A549 (cell line): ENCODE measurements around the gene NCCRP1. TPM values are rescaled to one million over a fixed set of nuclear protein-coding genes. Genes with fewer than 3 reads are reported as not detected.

Experiments used
- ATAC-seq, 2 experiments: fragments of 200-7000 bp in 1 of 2; fragments of >200 bp in 1 of 2; cut with Nextera tagmentation in 1 of 2; cut with Tn5 transposase in 1 of 2; 3 replicates each; pipeline versions ENCODE4 v1.8.0 to v1.9.1; 2018 to 2020; ENCODE audit warnings: mild to moderate bottlenecking in 1 of 2, moderate library complexity in 1 of 2
- CTCF ChIA-PET: fragments of 300-600 bp; sonication (Branson Sonifier 250); formaldehyde crosslinking; extraction: SDS; loops from one replicate; lab custom pipeline; 2021; ENCODE audit warnings: antibody characterized with exemption, inconsistent platforms; lab: Yijun Ruan, JAX
- POLR2A ChIA-PET: fragments of 350-600 bp; formaldehyde crosslinking; extraction: SDS; loops from one replicate; lab custom pipeline; 2021; ENCODE audit warnings: antibody characterized with exemption, inconsistent platforms; lab: Yijun Ruan, JAX
- DNase-seq, 2 experiments: peaks; one replicate each; pipeline versions ENCODE4 v3.0.0 to v3.0.0-alpha.2; 2011 to 2016; ENCODE audit warnings: low read depth in 1 of 2, low spot score in 1 of 2
- FAIRE-seq: peaks from 2 replicates; lab custom pipeline; 2011; peaks lifted over from hg19 to GRCh38; lab: Jason Lieb, UNC
- H3K27ac ChIP-seq, 2 experiments: fragments of >200 bp; sonication (Bioruptor Twin); formaldehyde crosslinking; 3 replicates each; pipeline ENCODE4 v1.5.1; 2016 to 2017
- H3K4me1 ChIP-seq: fragments of >200 bp; sonication (Bioruptor Twin); formaldehyde crosslinking; 3 replicates; pipeline ENCODE4 v1.6.1; 2016
- H3K4me2 ChIP-seq: fragments of >200 bp; sonication (Bioruptor Twin); formaldehyde crosslinking; 3 replicates; pipeline ENCODE4 v1.6.1; 2016
- H3K4me3 ChIP-seq: fragments of >200 bp; sonication (Bioruptor Twin); formaldehyde crosslinking; 3 replicates; pipeline ENCODE4 v1.5.1; 2016
- H3K9me3 ChIP-seq: fragments of >200 bp; sonication (Bioruptor Twin); formaldehyde crosslinking; 3 replicates; pipeline ENCODE4 v1.6.1; 2016
- BHLHE40 ChIP-seq: IDR thresholded peaks from 2 replicates; pipeline ENCODE4 v1.6.1; 2012; ENCODE audit warnings: low read depth, low read length, inconsistent platforms
- CBX2 ChIP-seq: fragments of 200-600 bp; sonication (generic); IDR thresholded peaks from 2 replicates; pipeline ENCODE4 v1.6.1; 2016; ENCODE audit warnings: low read depth, mild to moderate bottlenecking, borderline replicate concordance
- CEBPB ChIP-seq, 2 experiments: fragments of >200 bp in 1 of 2; sonication (Bioruptor Twin) in 1 of 2; formaldehyde crosslinking in 1 of 2; IDR thresholded peaks; 2 replicates each; pipeline ENCODE4 v1.6.1; 2012 to 2016
- EHF ChIP-seq: fragments of 250-450 bp; sonication (Bioruptor Pico); IDR thresholded peaks from 2 replicates; pipeline ENCODE4 v1.5.0; 2020; ENCODE audit warnings: mild to moderate bottlenecking
- EHMT2 ChIP-seq: fragments of 200-600 bp; sonication (generic); IDR thresholded peaks from 2 replicates; pipeline ENCODE4 v1.6.1; 2016; ENCODE audit warnings: antibody characterized with exemption, low read depth, mild to moderate bottlenecking, moderate library complexity
- ESRRA ChIP-seq: fragments of 150-350 bp; IDR thresholded peaks from 2 replicates; pipeline ENCODE4 v1.6.1; 2014; ENCODE audit warnings: mild to moderate bottlenecking, low read length, borderline replicate concordance
- FOSB ChIP-seq: fragments of 250-450 bp; sonication (Bioruptor Pico); IDR thresholded peaks from 2 replicates; pipeline ENCODE4 v1.5.0; 2020; ENCODE audit warnings: mild to moderate bottlenecking, moderate library complexity
- FOSL2 ChIP-seq, 2 experiments: fragments of 450-650 bp in 1 of 2; fragments of >200 bp in 1 of 2; sonication (Bioruptor Twin) in 1 of 2; formaldehyde crosslinking; IDR thresholded peaks; 2 replicates each; pipeline versions ENCODE4 v1.5.0 to v1.6.1; 2016 to 2020; ENCODE audit warnings: mild to moderate bottlenecking in 1 of 2, moderate library complexity in 1 of 2
- FOXS1 ChIP-seq: fragments of 250-450 bp; sonication (Bioruptor Pico); IDR thresholded peaks from 2 replicates; pipeline ENCODE4 v1.5.0; 2020; ENCODE audit warnings: mild to moderate bottlenecking, moderate library complexity
- HDAC2 ChIP-seq: fragments of 200-600 bp; sonication (generic); IDR thresholded peaks from 2 replicates; pipeline ENCODE4 v1.6.1; 2016
- HEYL ChIP-seq: fragments of 250-450 bp; sonication (Bioruptor Pico); IDR thresholded peaks from 2 replicates; pipeline ENCODE4 v1.8.0; 2021; ENCODE audit warnings: mild to moderate bottlenecking, moderate library complexity
- HOXA7 ChIP-seq: fragments of 250-450 bp; sonication (Bioruptor Pico); IDR thresholded peaks from 2 replicates; pipeline ENCODE4 v1.5.0; 2020; ENCODE audit warnings: mild to moderate bottlenecking, moderate library complexity
- HOXB13 ChIP-seq: fragments of 250-450 bp; sonication (Bioruptor Pico); IDR thresholded peaks from 2 replicates; pipeline ENCODE4 v1.5.0; 2020; ENCODE audit warnings: low read depth, mild to moderate bottlenecking, moderate library complexity
- MAZ ChIP-seq: fragments of 150-350 bp; IDR thresholded peaks from 2 replicates; pipeline ENCODE4 v1.6.1; 2014; ENCODE audit warnings: antibody characterized with exemption, low read depth, low read length, borderline replicate concordance
- NFE2L2 ChIP-seq: fragments of 150-350 bp; conservative IDR thresholded peaks from 2 replicates; pipeline ENCODE4 v1.6.1; 2014; ENCODE audit warnings: low read length
- NR3C1 ChIP-seq: fragments of >200 bp; sonication (Bioruptor Twin); formaldehyde crosslinking; IDR thresholded peaks from 3 replicates; pipeline ENCODE4 v1.6.1; 2017
- POLR2A ChIP-seq: IDR thresholded peaks from 2 replicates; pipeline ENCODE4 v1.6.1; 2012; ENCODE audit warnings: mild to moderate bottlenecking, low read length
- RAD21 ChIP-seq, 2 experiments: fragments of >200 bp in 1 of 2; sonication (Bioruptor Twin) in 1 of 2; formaldehyde crosslinking in 1 of 2; IDR thresholded peaks in 1 of 2; conservative IDR thresholded peaks in 1 of 2; 2 replicates in 1 of 2; 3 replicates in 1 of 2; pipeline ENCODE4 v1.6.1; 2012 to 2018; ENCODE audit warnings: inconsistent platforms in 1 of 2
- RFX5 ChIP-seq: fragments of 450-650 bp; IDR thresholded peaks from 2 replicates; pipeline ENCODE4 v1.7.1; 2014; ENCODE audit warnings: antibody characterized with exemption, mild to moderate bottlenecking, moderate library complexity
- SMC3 ChIP-seq: fragments of >200 bp; sonication (Bioruptor Twin); formaldehyde crosslinking; IDR thresholded peaks from 3 replicates; pipeline ENCODE4 v1.6.1; 2018; ENCODE audit warnings: inconsistent platforms
- SREBF2 ChIP-seq: fragments of 450-650 bp; IDR thresholded peaks from 2 replicates; pipeline ENCODE4 v1.6.1; 2014; ENCODE audit warnings: mild to moderate bottlenecking, moderate library complexity
- ZC3H11A ChIP-seq: fragments of 450-650 bp; IDR thresholded peaks from 2 replicates; pipeline ENCODE4 v1.6.1; 2014; ENCODE audit warnings: antibody characterized with exemption, mild to moderate bottlenecking
- WGBS: methylation state at CpG from one replicate; pipeline ENCODE4 v1.1.6; 2017; ENCODE audit errors: missing lambda C conversion rate; 5-methylcytosine and 5-hydroxymethylcytosine counted together
- polyA plus RNA-seq, 4 experiments: library from polyadenylated mRNA; depleted of rRNA in 3 of 4; stranded (reverse); fragments of >200 nt; fragmentation: RNase III in 1 of 4; extraction: RNeasy Plus Mini Kit Qiagen cat#74134 plus additional on column Dnase treatment in 1 of 4; gene quantifications; 2 replicates in 3 of 4; 3 replicates in 1 of 4; pipeline ENCODE4 v1.2.3, GENCODE V29; 2011 to 2017
- TF ChIP-seq, protein P1 (sequence below): fragments of >200 bp; sonication (Bioruptor Twin); formaldehyde crosslinking; IDR thresholded peaks from 3 replicates; pipeline ENCODE4 v1.5.1; 2016

NCCRP1 gene
- polyA plus RNA-seq, 2 of the 4 experiments (the other 2 are of a cell fraction): 0.90 to 0.99 TPM

DNA sequence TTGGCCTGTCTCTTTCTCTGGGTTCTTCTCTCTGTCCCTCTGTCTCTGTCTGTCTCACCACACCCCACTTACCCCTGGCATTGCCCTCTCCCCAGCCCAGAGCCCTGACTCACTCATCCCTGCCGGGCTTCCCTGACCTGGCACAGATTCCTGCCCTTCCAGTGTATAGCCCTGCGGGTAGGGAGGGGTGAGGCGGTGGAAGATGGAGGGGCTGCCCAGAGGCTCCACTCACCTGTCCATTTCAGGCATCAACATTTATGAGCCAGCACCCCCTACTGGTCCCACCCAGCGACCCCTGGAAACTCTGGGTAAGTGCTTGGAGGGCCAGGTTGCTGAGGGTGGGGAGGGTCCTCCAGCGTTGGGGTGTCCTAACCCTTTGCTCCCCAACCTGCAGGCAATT lies 1.0 kb downstream of the NCCRP1 start:
- H3K4me3 ChIP-seq: no peak overlapping the region
- WGBS: 46% methylated on average over 5 of the region's 5 CpGs
- ATAC-seq: peak; percentile 4 to 21; a peak in 2 of 6 replicates
- peaks cover 41% of the 10 kb centered on the region for H3K4me1 ChIP-seq
- peak overlapping the region in 1 of 2 experiments; percentile 39; a peak in 3 of 6 replicates for H3K27ac ChIP-seq
- ChIA-PET CTCF (interaction anchor here (0.7 to 6.3 kb wide), 19 partner anchors 10 to 236 kb away, joined by 3 to 39 read pairs (median 3); no protein-coding TSS in a partner anchor), POLR2A (no interaction called here)
- no peak for FAIRE-seq
- H3K4me2 ChIP-seq: peak overlapping the region; percentile 25
- no peak for TF ChIP-seq ESRRA
- TF ChIP-seq, protein P1, sequence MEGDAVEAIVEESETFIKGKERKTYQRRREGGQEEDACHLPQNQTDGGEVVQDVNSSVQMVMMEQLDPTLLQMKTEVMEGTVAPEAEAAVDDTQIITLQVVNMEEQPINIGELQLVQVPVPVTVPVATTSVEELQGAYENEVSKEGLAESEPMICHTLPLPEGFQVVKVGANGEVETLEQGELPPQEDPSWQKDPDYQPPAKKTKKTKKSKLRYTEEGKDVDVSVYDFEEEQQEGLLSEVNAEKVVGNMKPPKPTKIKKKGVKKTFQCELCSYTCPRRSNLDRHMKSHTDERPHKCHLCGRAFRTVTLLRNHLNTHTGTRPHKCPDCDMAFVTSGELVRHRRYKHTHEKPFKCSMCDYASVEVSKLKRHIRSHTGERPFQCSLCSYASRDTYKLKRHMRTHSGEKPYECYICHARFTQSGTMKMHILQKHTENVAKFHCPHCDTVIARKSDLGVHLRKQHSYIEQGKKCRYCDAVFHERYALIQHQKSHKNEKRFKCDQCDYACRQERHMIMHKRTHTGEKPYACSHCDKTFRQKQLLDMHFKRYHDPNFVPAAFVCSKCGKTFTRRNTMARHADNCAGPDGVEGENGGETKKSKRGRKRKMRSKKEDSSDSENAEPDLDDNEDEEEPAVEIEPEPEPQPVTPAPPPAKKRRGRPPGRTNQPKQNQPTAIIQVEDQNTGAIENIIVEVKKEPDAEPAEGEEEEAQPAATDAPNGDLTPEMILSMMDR: peak; percentile 33; the same call in 2 of the 3 replicates
- TF ChIP-seq RAD21 (conservative IDR thresholded peaks at IDR 0.05 in 1 of 2, IDR thresholded peaks at IDR 0.05 in 1 of 2): peak; percentile 31 to 35; a peak in 3 of 5 replicates
- no peak for TF ChIP-seq HEYL (CRISPR knock-in tag)
- no peak for TF ChIP-seq FOSL2 (IDR thresholded peaks at IDR 0.05)
- no peak for TF ChIP-seq FOSL2 (CRISPR knock-in tag; IDR thresholded peaks at IDR 0.05)
- TF ChIP-seq SMC3: peak; percentile 22; the same call in 1 of the 3 replicates
- no peaks in the 10 kb centered on the region for H3K9me3 ChIP-seq
- no peak for DNase-seq

DNA sequence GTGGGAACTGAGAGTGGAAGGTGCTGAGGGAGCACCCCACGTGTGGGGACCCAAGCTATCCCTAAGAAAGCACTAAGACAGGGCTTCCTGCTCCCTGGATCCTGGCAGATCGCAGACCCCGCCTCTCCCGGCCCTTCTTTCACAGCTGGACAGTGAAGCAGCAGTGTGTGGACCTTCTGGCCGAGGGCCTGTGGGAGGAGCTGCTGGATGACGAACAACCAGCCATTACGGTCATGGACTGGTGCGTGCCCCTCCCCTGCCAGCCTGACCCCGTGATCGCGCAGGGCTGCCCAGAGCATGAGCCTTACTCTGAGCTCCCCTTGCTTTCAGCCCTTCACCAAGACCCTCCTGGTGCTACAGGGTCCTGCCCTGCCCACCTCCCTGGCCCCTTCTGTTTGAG lies 2.3 kb downstream of the NCCRP1 start:
- FAIRE-seq (no peak), DNase-seq (no peak), ATAC-seq (peak in 1 of 2 experiments; percentile 40; a peak in 3 of 6 replicates)
- peak overlapping the region in 1 of 2 experiments; percentile 13; a peak in 2 of 6 replicates for H3K27ac ChIP-seq
- H3K9me3 ChIP-seq: no peaks in the 10 kb centered on the region
- H3K4me3 ChIP-seq: no peak overlapping the region
- WGBS: 68% methylated on average over 11 of the region's 11 CpGs
- ChIA-PET POLR2A (no interaction called here), CTCF (interaction anchor here (0.6 to 6.3 kb wide), 18 partner anchors 8 to 239 kb away, joined by 3 to 39 read pairs (median 4); no protein-coding TSS in a partner anchor)
- no peak for TF ChIP-seq HOXB13 (CRISPR knock-in tag)
- no peak for TF ChIP-seq NFE2L2
- no peak for TF ChIP-seq EHF
- no peak for TF ChIP-seq FOXS1 (CRISPR knock-in tag)
- no peak for TF ChIP-seq ESRRA
- no peak for TF ChIP-seq CEBPB (IDR thresholded peaks at IDR 0.05)
- TF ChIP-seq POLR2A: no peak
- no peak for TF ChIP-seq HDAC2
- no peak for TF ChIP-seq ZC3H11A
- TF ChIP-seq FOSL2 (IDR thresholded peaks at IDR 0.05): no peak
- TF ChIP-seq FOSL2 (CRISPR knock-in tag; IDR thresholded peaks at IDR 0.05): no peak
- TF ChIP-seq HOXA7 (CRISPR knock-in tag): no peak
- TF ChIP-seq RFX5: no peak
- no peak for TF ChIP-seq RAD21 (conservative IDR thresholded peaks at IDR 0.05 in 1 of 2, IDR thresholded peaks at IDR 0.05 in 1 of 2)
- TF ChIP-seq FOSB (CRISPR knock-in tag): no peak
- TF ChIP-seq EHMT2: no peak
- TF ChIP-seq MAZ: no peak
- TF ChIP-seq NR3C1: no peak
- no peak for TF ChIP-seq SREBF2
- TF ChIP-seq CBX2: no peak
- TF ChIP-seq BHLHE40: no peak
- H3K4me2 ChIP-seq: no peak overlapping the region
- H3K4me1 ChIP-seq: peaks cover 29% of the 10 kb centered on the region
